Measurements from ENCODE around the gene NPR3. TPM values are rescaled to one million over a fixed set of nuclear protein-coding genes. Genes with fewer than 3 reads are reported as not detected.

NPR3 gene
- total and polyA plus RNA-seq, 2 donors (not counting 3 experiments of a cell fraction or from before 2014, with no cell fraction given): 0.01 to 0.53 TPM

DNA sequence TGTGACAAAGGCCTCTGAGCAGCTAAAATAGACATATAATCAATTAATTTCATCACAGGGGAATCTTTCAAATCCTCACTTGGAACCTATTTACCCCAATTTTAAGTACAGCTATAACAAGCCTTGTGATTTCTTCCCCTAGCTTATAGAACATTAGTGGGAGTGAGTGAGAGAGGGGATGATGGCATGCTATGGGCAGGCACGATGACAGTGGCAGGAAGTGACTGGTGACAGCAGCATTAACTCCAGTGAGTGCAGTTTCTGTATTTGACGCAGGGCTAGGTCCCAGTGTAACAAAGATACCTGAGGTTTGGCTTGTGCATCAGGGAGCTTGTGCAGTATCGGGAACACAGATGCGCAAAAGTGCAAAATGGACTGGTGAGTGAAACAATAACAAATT, 54.1 kb downstream of the NPR3 start:
- dilution Hi-C loops (cut with MboI; ENCODE audit: extremely low pct_ligation_motif_present, low sequenced_read_pairs): no loop called here
- H3K9ac ChIP-seq (replicated peaks; ENCODE audit: extremely low read depth, insufficient read depth, low read length): no peak overlapping the region
- TF ChIP-seq CTCF (IDR thresholded peaks at IDR 0.05; ENCODE audit: extremely low read depth in 1 of 2, insufficient read depth in 1 of 2, low read depth in 1 of 2, low read length in 2 of 2): no peak
- TF ChIP-seq EZH2 (IDR thresholded peaks at IDR 0.05; ENCODE audit: borderline replicate concordance, low read depth, low read length, severe bottlenecking): no peak
- TF ChIP-seq GATA2 (IDR thresholded peaks at IDR 0.05; ENCODE audit: insufficient read depth, insufficient read length, low read depth, low read length): no peak
- no peak for TF ChIP-seq POLR2A (IDR thresholded peaks at IDR 0.05; ENCODE audit: low read depth, low read length)
- TF ChIP-seq, protein P1, sequence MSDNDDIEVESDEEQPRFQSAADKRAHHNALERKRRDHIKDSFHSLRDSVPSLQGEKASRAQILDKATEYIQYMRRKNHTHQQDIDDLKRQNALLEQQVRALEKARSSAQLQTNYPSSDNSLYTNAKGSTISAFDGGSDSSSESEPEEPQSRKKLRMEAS (IDR thresholded peaks at IDR 0.05; ENCODE audit: insufficient read depth, insufficient read length): no peak
- no peak for TF ChIP-seq MYC (IDR thresholded peaks at IDR 0.05; ENCODE audit: low read depth, low read length)
- TF ChIP-seq POLR2AphosphoS5 (IDR thresholded peaks at IDR 0.05; ENCODE audit: insufficient read depth, low read depth, low read length): no peak
- no peak for TF ChIP-seq FOS (IDR thresholded peaks at IDR 0.05; ENCODE audit: borderline replicate concordance, insufficient read depth, low read length)
- TF ChIP-seq JUN (IDR thresholded peaks at IDR 0.05; ENCODE audit: borderline replicate concordance, insufficient read depth, insufficient read length, low read depth): no peak
- intact Hi-C loops (cut with micrococcal nuclease): no loop called here
- H3K9me1 ChIP-seq (replicated peaks; ENCODE audit: control insufficient read depth, extremely low read depth, insufficient read depth, low read length): no peaks in the 10 kb centered on the region
- H3K36me3 ChIP-seq (ENCODE audit: control insufficient read depth in 2 of 2, extremely low read depth in 1 of 2, insufficient read depth in 2 of 2, low read length in 2 of 2): no peaks in the 10 kb centered on the region
- no peak for FAIRE-seq
- ChIA-PET POLR2A (no interaction called here), CTCF (no interaction called here)
- no peaks in the 10 kb centered on the region for H3K27me3 ChIP-seq (ENCODE audit: control insufficient read depth in 2 of 2, insufficient read depth in 2 of 2, low read length in 2 of 2)
- no peaks in the 10 kb centered on the region for H3K79me2 ChIP-seq (ENCODE audit: control insufficient read depth, insufficient read depth, low read length)
- H3K4me1 ChIP-seq (ENCODE audit: control insufficient read depth, extremely low read depth, insufficient read depth, low read length): no peaks in the 10 kb centered on the region
- no peaks in the 10 kb centered on the region for H4K20me1 ChIP-seq (replicated peaks; ENCODE audit: control insufficient read depth, extremely low read depth, insufficient read depth, low read length)
- DNase-seq (ENCODE audit: low read depth, low spot score): no peak
- H3K4me3 ChIP-seq (replicated peaks in 1 of 3; ENCODE audit: insufficient read depth in 1 of 3, low read depth in 1 of 3, low read length in 3 of 3): no peak overlapping the region
- H2AFZ ChIP-seq (ENCODE audit: low read depth, low read length): no peak overlapping the region
- BruUV-seq (replicated peaks): no TSS peak
- H3K9me3 ChIP-seq (replicated peaks; ENCODE audit: control insufficient read depth, insufficient read depth, low read length): no peaks in the 10 kb centered on the region
- no peak overlapping the region for H3K27ac ChIP-seq (ENCODE audit: insufficient read depth, low read depth, low read length)
- no peak overlapping the region for H3K4me2 ChIP-seq (ENCODE audit: insufficient read depth, low read length)

Measured in endothelial cell of umbilical vein (primary cell).